H1 (cell line): Measurements from ENCODE around the gene ASPG. TPM values are rescaled to one million over a fixed set of nuclear protein-coding genes. Genes with fewer than 3 reads are reported as not detected.

ENCODE experiments used
- BACH1 ChIP-seq: IDR thresholded peaks from 2 replicates; pipeline ENCODE4 v1.6.1; 2012; ENCODE audit warnings: low read length, improper control_type of control experiment
- HDAC2 ChIP-seq, 2 experiments: fragments of 300-600 bp in 1 of 2; sonication (generic) in 1 of 2; IDR thresholded peaks; 2 replicates each; pipeline ENCODE4 v1.6.1; 2011 to 2012; ENCODE audit warnings: low read depth in 2 of 2, low read length in 2 of 2, mild to moderate bottlenecking in 2 of 2, moderate library complexity in 2 of 2, borderline replicate concordance in 1 of 2, inconsistent platforms in 1 of 2
- HDAC6 ChIP-seq: IDR thresholded peaks from one replicate; pipeline ENCODE4 v1.7.1; 2012; ENCODE audit warnings: low read depth, mild to moderate bottlenecking, inconsistent platforms, low read length, moderate library complexity
- SAP30 ChIP-seq: fragments of 300-600 bp; sonication (generic); IDR thresholded peaks from 2 replicates; pipeline ENCODE4 v1.7.1; 2012; ENCODE audit warnings: low read length, moderate library complexity, mild to moderate bottlenecking, inconsistent platforms; ENCODE audit not compliant: insufficient read depth, insufficient replicate concordance
- SIN3A ChIP-seq, 2 experiments: IDR thresholded peaks in 1 of 2; conservative IDR thresholded peaks in 1 of 2; 2 replicates each; pipeline ENCODE4 v1.6.1; 2011 to 2012; ENCODE audit warnings: low read length in 2 of 2, improper control_type of control experiment in 1 of 2, low read depth in 1 of 2, mild to moderate bottlenecking in 1 of 2
- polyA plus RNA-seq, 7 experiments: library from polyadenylated mRNA; depleted of rRNA in 3 of 7; stranded (reverse) in 5 of 7; unstranded in 2 of 7; fragments of >200 nt in 5 of 7; fragments of 200-250 nt in 2 of 7; gene quantifications; 1 replicate in 5 of 7; 2 replicates in 1 of 7; 4 replicates in 1 of 7; pipeline versions ENCODE4 v1.2.1 to v1.2.3, GENCODE V29; 2011 to 2013; ENCODE audit warnings: missing spikeins in 2 of 7, mixed read lengths in 2 of 7
- total RNA-seq: library from RNA; stranded (reverse); fragmentation: NEBNext Ultra II Directional; extraction: Animal tissue kit (Norgen Biotek cat#: 25700); gene quantifications from 2 replicates; pipeline ENCODE4 v1.2.1, GENCODE V29; 2021

ASPG gene
- total and polyA plus RNA-seq, 2 of the 8 experiments (the other 6 are each of a cell fraction or from before 2014, with no cell fraction given): 0.34 to 0.59 TPM

GRCh38 chr14:104155513-104155912 is 70.0 kb downstream of the ASPG start (continued):
- no peak for TF ChIP-seq SAP30
- no peak for TF ChIP-seq BACH1
- TF ChIP-seq HDAC6: no peak
- TF ChIP-seq HDAC2 (IDR thresholded peaks at IDR 0.05; ENCODE audit: borderline replicate concordance in 1 of 2, low read depth in 2 of 2, low read length in 2 of 2): no peak
- TF ChIP-seq SIN3A (conservative IDR thresholded peaks at IDR 0.05 in 1 of 2, IDR thresholded peaks at IDR 0.05 in 1 of 2; ENCODE audit: low read depth in 1 of 2, low read length in 2 of 2): no peak
